GM19025 (cell line): ENCODE data around the gene TCTN2.

Experiments
- ATAC-seq: cut with Tn5 transposase; IDR thresholded peaks from one replicate; pipeline ENCODE4 v1.9.1; 2021; ENCODE audit warnings: mild to moderate bottlenecking, low read depth, moderate library complexity; ENCODE audit not compliant: unreplicated experiment

Gene TCTN2

GRCh38 chr12:123733229-123733628, 62.3 kb downstream of the TCTN2 start:
- ATAC-seq = no peak

- ATAC-seq = no peak
Observed at GRCh38 chr12:123734268-123734667, 63.4 kb downstream of the TCTN2 start.

GRCh38 chr12:123741937-123742572, 71.1 kb downstream of the TCTN2 start:
- no peak for ATAC-seq

GRCh38 chr12:123743002-123743401, 72.1 kb downstream of the TCTN2 start:
- ATAC-seq = no peak

GRCh38 chr12:123744836-123745235, 73.9 kb downstream of the TCTN2 start:
- ATAC-seq = no peak

GRCh38 chr12:123747309-123747708, 76.4 kb downstream of the TCTN2 start:
- no peak for ATAC-seq

- no peak for ATAC-seq
Observed at GRCh38 chr12:123748161-123748560, 77.2 kb downstream of the TCTN2 start.

- no peak for ATAC-seq
Observed at GRCh38 chr12:123748661-123749060, 77.7 kb downstream of the TCTN2 start.

- no peak for ATAC-seq
Observed at GRCh38 chr12:123749355-123749754, 78.4 kb downstream of the TCTN2 start.

- ATAC-seq = no peak
Observed at GRCh38 chr12:123750159-123750656, 79.3 kb downstream of the TCTN2 start.

GRCh38 chr12:123752046-123752445, 81.1 kb downstream of the TCTN2 start:
- ATAC-seq = no peak

GRCh38 chr12:123754041-123754772, 83.3 kb downstream of the TCTN2 start:
- no peak for ATAC-seq

GRCh38 chr12:123757561-123757960, 86.6 kb downstream of the TCTN2 start:
- no peak for ATAC-seq
